ENCODE data around the gene CASQ2. TPM values are rescaled to one million over a fixed set of nuclear protein-coding genes. Genes with fewer than 3 reads are reported as not detected.
A peak's percentile ranks its signal among the peaks of the same experiment; 100 is the strongest.

CASQ2 gene
- total RNA-seq, 5 donors from 2014 or later (not counting 1 experiment from before 2014, with no cell fraction given): not detected

DNA sequence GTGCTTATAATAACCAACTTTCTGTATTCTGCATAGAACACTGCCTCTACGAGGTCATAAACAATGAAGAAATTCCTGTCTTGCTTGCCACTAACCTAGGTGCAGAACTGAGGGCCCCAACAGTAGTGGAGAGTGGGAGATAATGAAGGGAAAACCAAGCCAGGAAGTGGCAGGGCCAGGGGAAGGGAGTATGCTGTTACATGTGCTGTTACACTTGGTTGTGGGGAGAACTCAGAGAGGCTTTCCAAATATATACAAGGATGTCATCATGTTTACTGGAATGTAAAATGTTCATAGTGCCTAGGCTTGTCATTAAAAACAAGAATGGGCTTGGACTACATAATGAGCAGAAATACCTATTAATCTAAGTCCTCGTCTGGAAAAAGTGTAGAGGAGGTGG lies 41.3 kb upstream of the CASQ2 start:
- Mint-ChIP-seq H3K4me1 (no peaks in the 10 kb centered on the region), H3K4me3 (no peak overlapping the region), H3K9me3 (no peaks in the 10 kb centered on the region), H3K27me3 (peaks cover 18 to 24% of the 10 kb centered on the region in 2 donors), H3K27ac (no peak overlapping the region), H3K36me3 (no peaks in the 10 kb centered on the region)
- ChIA-PET CTCF (no interaction called here), POLR2A (no interaction called here)
- Histone ChIP-seq H3K36me3 (ENCODE audit: control insufficient read depth in 2 of 2, extremely low read depth in 1 of 2, insufficient read depth in 1 of 2, low read length in 1 of 2) (no peaks in the 10 kb centered on the region), H3K27me3 (replicated peaks in 1 of 2; ENCODE audit: control insufficient read depth in 2 of 2, extremely low read depth in 1 of 2, insufficient read depth in 2 of 2, low read length in 1 of 2) (no peaks in the 10 kb centered on the region), H3K27ac (ENCODE audit: low read length) (no peak overlapping the region), H3K4me1 (ENCODE audit: control insufficient read depth in 1 of 2, extremely low read depth in 1 of 2, insufficient read depth in 2 of 2, low read length in 2 of 2) (no peaks in the 10 kb centered on the region), H3K9me3 (no peaks in the 10 kb centered on the region), H3K4me3 (ENCODE audit: control insufficient read depth in 1 of 2, extremely low read depth in 1 of 2, low read length in 1 of 2) (no peak overlapping the region)
- DNase-seq (no peak), ATAC-seq (replicated peaks in 1 of 4) (no peak)
- no CpG with 5 or more reads among the region's 2 CpGs for WGBS (ENCODE audit: insufficient coverage)

DNA sequence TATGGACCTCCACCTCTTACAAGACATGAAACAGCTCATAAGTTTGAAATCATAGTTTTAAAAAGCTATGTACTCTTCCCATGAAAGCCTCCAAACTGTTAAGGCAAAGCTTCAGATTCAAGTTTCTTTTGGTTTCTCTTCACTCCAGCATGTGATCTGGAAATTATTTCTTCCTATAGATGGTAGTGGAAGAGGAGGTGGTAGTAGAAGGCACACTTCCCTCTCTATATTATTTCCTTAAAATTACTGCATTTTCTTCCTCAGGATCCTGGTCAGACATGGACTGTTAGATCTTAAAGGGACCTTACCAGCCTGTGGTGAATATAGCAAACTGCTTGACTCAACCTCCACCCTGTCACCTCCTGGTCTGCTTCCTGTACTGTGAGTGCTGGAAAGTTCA lies 40.6 kb upstream of the CASQ2 start:
- H3K4me1 Mint-ChIP-seq: no peaks in the 10 kb centered on the region
- ChIA-PET CTCF (interaction anchor here (0.5 to 1.0 kb wide), 4 partner anchors 102 to 270 kb away, joined by 3 to 5 read pairs (median 3); no protein-coding TSS in a partner anchor), POLR2A (no interaction called here)
- no peak overlapping the region for H3K27ac Mint-ChIP-seq
- peaks cover 19 to 20% of the 10 kb centered on the region in 2 donors for H3K27me3 Mint-ChIP-seq
- Histone ChIP-seq H3K4me3 (ENCODE audit: control insufficient read depth in 1 of 2, extremely low read depth in 1 of 2, low read length in 1 of 2) (no peak overlapping the region), H3K36me3 (ENCODE audit: control insufficient read depth in 2 of 2, extremely low read depth in 1 of 2, insufficient read depth in 1 of 2, low read length in 1 of 2) (no peaks in the 10 kb centered on the region), H3K27ac (ENCODE audit: low read length) (no peak overlapping the region), H3K4me1 (ENCODE audit: control insufficient read depth in 1 of 2, extremely low read depth in 1 of 2, insufficient read depth in 2 of 2, low read length in 2 of 2) (no peaks in the 10 kb centered on the region), H3K27me3 (replicated peaks in 1 of 2; ENCODE audit: control insufficient read depth in 2 of 2, extremely low read depth in 1 of 2, insufficient read depth in 2 of 2, low read length in 1 of 2) (no peaks in the 10 kb centered on the region), H3K9me3 (no peaks in the 10 kb centered on the region)
- H3K4me3 Mint-ChIP-seq: no peak overlapping the region
- ATAC-seq (replicated peaks in 1 of 4) (no peak), DNase-seq (no peak)
- H3K9me3 Mint-ChIP-seq: no peaks in the 10 kb centered on the region
- no peaks in the 10 kb centered on the region for H3K36me3 Mint-ChIP-seq

DNA sequence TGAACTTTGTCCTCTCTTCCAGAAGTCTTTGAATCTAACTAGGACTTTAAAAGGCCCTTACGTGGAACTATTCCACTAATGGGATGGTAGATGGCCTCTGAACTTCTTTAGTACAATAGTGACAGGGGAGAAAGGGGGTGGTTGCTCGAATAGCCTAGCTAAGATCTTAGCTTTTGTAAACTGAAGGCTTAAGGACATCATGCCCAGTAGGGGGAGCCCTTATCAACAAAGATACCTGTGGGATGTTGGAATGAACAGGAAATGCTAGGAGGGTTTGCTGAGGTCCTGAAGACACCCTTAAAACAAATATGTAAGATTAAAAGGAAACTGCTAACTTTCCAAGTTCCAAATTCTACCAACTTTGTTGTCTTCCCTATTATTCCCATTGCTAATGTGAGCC lies 39.2 kb upstream of the CASQ2 start:
- H3K4me1 ChIP-seq (ENCODE audit: control insufficient read depth in 1 of 2, extremely low read depth in 1 of 2, insufficient read depth in 2 of 2, low read length in 2 of 2): no peaks in the 10 kb centered on the region
- H3K27me3 ChIP-seq (replicated peaks in 1 of 2; ENCODE audit: control insufficient read depth in 2 of 2, extremely low read depth in 1 of 2, insufficient read depth in 2 of 2, low read length in 1 of 2): no peaks in the 10 kb centered on the region
- Mint-ChIP-seq H3K4me1 (no peaks in the 10 kb centered on the region), H3K9me3 (no peaks in the 10 kb centered on the region), H3K36me3 (no peaks in the 10 kb centered on the region), H3K27ac (no peak overlapping the region), H3K4me3 (no peak overlapping the region), H3K27me3 (peaks cover 15% of the 10 kb centered on the region in 2 donors)
- ChIA-PET CTCF (interaction anchor here (0.5 to 2.3 kb wide), 5 partner anchors 173 to 691 kb away, joined by 3 to 12 read pairs (median 4); no protein-coding TSS in a partner anchor), POLR2A (no interaction called here)
- no peak overlapping the region for H3K27ac ChIP-seq (ENCODE audit: low read length)
- H3K4me3 ChIP-seq (ENCODE audit: control insufficient read depth in 1 of 2, extremely low read depth in 1 of 2, low read length in 1 of 2): no peak overlapping the region
- ATAC-seq (replicated peaks in 1 of 4): peak in 1 of 4 experiments; percentile 48
- H3K36me3 ChIP-seq (ENCODE audit: control insufficient read depth in 2 of 2, extremely low read depth in 1 of 2, insufficient read depth in 1 of 2, low read length in 1 of 2): no peaks in the 10 kb centered on the region
- peak in 14 of 35 experiments; percentile 3 to 68 (median 19) for DNase-seq
- no peaks in the 10 kb centered on the region for H3K9me3 ChIP-seq
- no CpG with 5 or more reads among the region's 2 CpGs for WGBS (ENCODE audit: insufficient coverage)

DNA sequence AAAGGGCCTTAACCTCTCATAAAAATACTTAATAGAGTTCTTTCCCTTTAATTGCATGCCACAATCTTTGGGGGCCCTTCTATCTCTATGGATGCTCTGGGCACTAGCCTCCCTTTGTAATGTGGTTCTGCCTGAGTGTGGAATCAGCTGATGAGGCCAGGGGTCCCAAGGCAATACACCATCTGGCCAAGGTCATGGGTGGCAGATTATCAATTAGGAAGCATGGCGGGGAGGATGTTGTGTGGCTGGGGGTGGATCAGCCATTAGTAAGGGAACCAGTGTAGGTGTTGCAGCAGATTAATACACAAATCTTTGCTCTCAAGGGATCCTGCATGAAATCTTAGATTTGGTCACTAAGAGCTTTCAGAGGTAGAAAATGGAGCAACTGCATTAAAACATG lies 37.1 kb upstream of the CASQ2 start:
- ATAC-seq (replicated peaks in 1 of 4): no peak
- no peaks in the 10 kb centered on the region for H3K4me1 Mint-ChIP-seq
- DNase-seq: no peak
- Histone ChIP-seq H3K36me3 (ENCODE audit: control insufficient read depth in 2 of 2, extremely low read depth in 1 of 2, insufficient read depth in 1 of 2, low read length in 1 of 2) (no peaks in the 10 kb centered on the region), H3K4me1 (ENCODE audit: control insufficient read depth in 1 of 2, extremely low read depth in 1 of 2, insufficient read depth in 2 of 2, low read length in 2 of 2) (no peaks in the 10 kb centered on the region), H3K9me3 (no peaks in the 10 kb centered on the region), H3K27me3 (replicated peaks in 1 of 2; ENCODE audit: control insufficient read depth in 2 of 2, extremely low read depth in 1 of 2, insufficient read depth in 2 of 2, low read length in 1 of 2) (no peaks in the 10 kb centered on the region), H3K4me3 (ENCODE audit: control insufficient read depth in 1 of 2, extremely low read depth in 1 of 2, low read length in 1 of 2) (no peak overlapping the region), H3K27ac (ENCODE audit: low read length) (no peak overlapping the region)
- no peaks in the 10 kb centered on the region for H3K9me3 Mint-ChIP-seq
- H3K36me3 Mint-ChIP-seq: no peaks in the 10 kb centered on the region
- no peak overlapping the region for H3K4me3 Mint-ChIP-seq
- no CpG with 5 or more reads among the region's 1 CpG for WGBS (ENCODE audit: insufficient coverage)
- no peak overlapping the region for H3K27ac Mint-ChIP-seq
- CTCF ChIA-PET: no interaction called here
- POLR2A ChIA-PET: no interaction called here
- H3K27me3 Mint-ChIP-seq: peaks cover 15% of the 10 kb centered on the region in 2 donors

DNA sequence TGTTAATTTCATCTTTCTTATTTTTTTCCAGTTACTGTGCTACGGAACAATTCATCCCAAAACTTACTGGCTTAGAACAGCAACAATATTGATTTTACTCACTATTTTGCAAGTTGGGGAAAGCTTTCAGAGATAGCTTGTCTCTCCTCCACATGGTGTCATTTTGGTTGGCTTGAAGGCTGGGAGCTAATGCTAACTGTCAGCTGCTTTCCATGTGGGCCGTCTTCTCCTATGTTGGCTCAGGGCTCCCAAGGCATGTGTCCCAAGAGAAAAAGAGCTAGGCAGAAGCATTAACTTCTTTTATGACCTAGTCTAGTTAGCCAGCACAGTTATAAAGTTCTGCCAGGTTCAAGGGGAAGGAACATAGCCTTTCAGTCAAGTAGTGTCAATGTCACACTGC lies 33.9 kb upstream of the CASQ2 start:
- Mint-ChIP-seq H3K4me3 (no peak overlapping the region), H3K36me3 (no peaks in the 10 kb centered on the region), H3K9me3 (no peaks in the 10 kb centered on the region), H3K4me1 (no peaks in the 10 kb centered on the region), H3K27me3 (peaks cover 10 to 18% of the 10 kb centered on the region in 2 donors), H3K27ac (no peak overlapping the region)
- DNase-seq (no peak), ATAC-seq (replicated peaks in 1 of 4) (no peak)
- H3K36me3 ChIP-seq (ENCODE audit: control insufficient read depth in 2 of 2, extremely low read depth in 1 of 2, insufficient read depth in 1 of 2, low read length in 1 of 2): no peaks in the 10 kb centered on the region
- ChIA-PET CTCF (no interaction called here), POLR2A (no interaction called here)
- no peaks in the 10 kb centered on the region for H3K9me3 ChIP-seq
- WGBS (ENCODE audit: insufficient coverage): 100% methylated on average over 1 of the region's 2 CpGs
- no peaks in the 10 kb centered on the region for H3K27me3 ChIP-seq (replicated peaks in 1 of 2; ENCODE audit: control insufficient read depth in 2 of 2, extremely low read depth in 1 of 2, insufficient read depth in 2 of 2, low read length in 1 of 2)
- no peak overlapping the region for H3K4me3 ChIP-seq (ENCODE audit: control insufficient read depth in 1 of 2, extremely low read depth in 1 of 2, low read length in 1 of 2)
- no peak overlapping the region for H3K27ac ChIP-seq (ENCODE audit: low read length)
- no peaks in the 10 kb centered on the region for H3K4me1 ChIP-seq (ENCODE audit: control insufficient read depth in 1 of 2, extremely low read depth in 1 of 2, insufficient read depth in 2 of 2, low read length in 2 of 2)

DNA sequence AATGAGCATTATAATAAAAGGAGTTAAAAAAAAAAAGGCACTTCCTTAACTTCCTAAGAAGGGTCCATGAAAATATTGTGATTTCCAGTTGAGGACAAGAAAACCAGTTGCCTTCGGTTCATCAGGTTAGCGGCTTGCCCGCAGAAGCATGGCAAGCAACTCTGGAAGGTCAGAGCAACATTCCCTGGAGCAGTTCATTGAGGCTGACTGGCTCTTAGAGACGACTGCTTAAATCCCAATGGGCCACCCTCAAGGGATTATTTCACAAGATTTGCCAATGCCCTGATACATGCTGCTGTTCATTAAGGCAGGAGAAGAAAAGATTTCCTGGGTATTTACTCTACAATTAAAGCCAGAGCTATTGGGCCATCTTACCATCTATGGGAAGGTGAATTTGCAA lies 29.0 kb upstream of the CASQ2 start:
- CTCF ChIA-PET: interaction anchor here in 1 of 2 donors (0.6 kb wide), 1 partner anchor 25 kb away, joined by 7 read pairs; no protein-coding TSS in a partner anchor
- no peaks in the 10 kb centered on the region for H3K9me3 Mint-ChIP-seq
- H3K27me3 Mint-ChIP-seq: peaks cover 25 to 36% of the 10 kb centered on the region in 2 donors
- H3K27ac ChIP-seq (ENCODE audit: low read length): no peak overlapping the region
- no peaks in the 10 kb centered on the region for H3K4me1 Mint-ChIP-seq
- H3K36me3 Mint-ChIP-seq: no peaks in the 10 kb centered on the region
- H3K4me1 ChIP-seq (ENCODE audit: control insufficient read depth in 1 of 2, extremely low read depth in 1 of 2, insufficient read depth in 2 of 2, low read length in 2 of 2): no peaks in the 10 kb centered on the region
- H3K4me3 Mint-ChIP-seq: no peak overlapping the region
- 94% methylated on average over 4 of the region's 4 CpGs for WGBS (ENCODE audit: insufficient coverage)
- no peak for ATAC-seq (replicated peaks in 1 of 4)
- POLR2A ChIA-PET: no interaction called here
- no peak for DNase-seq
- H3K36me3 ChIP-seq (ENCODE audit: control insufficient read depth in 2 of 2, extremely low read depth in 1 of 2, insufficient read depth in 1 of 2, low read length in 1 of 2): no peaks in the 10 kb centered on the region
- H3K4me3 ChIP-seq (ENCODE audit: control insufficient read depth in 1 of 2, extremely low read depth in 1 of 2, low read length in 1 of 2): no peak overlapping the region
- no peaks in the 10 kb centered on the region for H3K27me3 ChIP-seq (replicated peaks in 1 of 2; ENCODE audit: control insufficient read depth in 2 of 2, extremely low read depth in 1 of 2, insufficient read depth in 2 of 2, low read length in 1 of 2)
- H3K27ac Mint-ChIP-seq: no peak overlapping the region
- H3K9me3 ChIP-seq: no peaks in the 10 kb centered on the region

DNA sequence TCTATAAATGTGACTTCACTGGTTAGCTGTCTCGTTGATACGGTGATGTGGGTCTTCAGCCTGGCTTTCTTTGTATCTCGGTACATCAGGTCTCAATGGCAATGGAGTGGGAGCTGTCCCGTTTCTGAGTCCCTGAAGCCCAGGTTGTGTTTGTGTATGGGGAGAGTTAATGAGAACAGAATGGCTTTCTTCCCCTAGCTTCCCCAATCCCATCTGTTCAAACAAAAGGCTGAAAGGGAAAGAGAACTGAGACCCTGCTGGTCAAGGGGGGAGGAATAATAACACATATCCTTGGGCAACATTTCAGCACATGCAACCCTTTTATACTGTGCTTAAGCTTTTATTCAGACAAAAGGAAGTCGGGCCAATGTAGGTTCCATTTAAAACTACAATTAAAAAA lies 28.4 kb upstream of the CASQ2 start:
- ATAC-seq (replicated peaks in 1 of 4): no peak
- Mint-ChIP-seq H3K36me3 (no peaks in the 10 kb centered on the region), H3K27me3 (peaks cover 28 to 39% of the 10 kb centered on the region in 2 donors), H3K27ac (no peak overlapping the region), H3K9me3 (no peaks in the 10 kb centered on the region), H3K4me1 (no peaks in the 10 kb centered on the region), H3K4me3 (no peak overlapping the region)
- Histone ChIP-seq H3K4me3 (ENCODE audit: control insufficient read depth in 1 of 2, extremely low read depth in 1 of 2, low read length in 1 of 2) (no peak overlapping the region), H3K27me3 (replicated peaks in 1 of 2; ENCODE audit: control insufficient read depth in 2 of 2, extremely low read depth in 1 of 2, insufficient read depth in 2 of 2, low read length in 1 of 2) (no peaks in the 10 kb centered on the region), H3K27ac (ENCODE audit: low read length) (no peak overlapping the region), H3K4me1 (ENCODE audit: control insufficient read depth in 1 of 2, extremely low read depth in 1 of 2, insufficient read depth in 2 of 2, low read length in 2 of 2) (no peaks in the 10 kb centered on the region), H3K9me3 (no peaks in the 10 kb centered on the region), H3K36me3 (ENCODE audit: control insufficient read depth in 2 of 2, extremely low read depth in 1 of 2, insufficient read depth in 1 of 2, low read length in 1 of 2) (no peaks in the 10 kb centered on the region)
- no peak for DNase-seq
- ChIA-PET CTCF (no interaction called here), POLR2A (no interaction called here)
- 40% methylated on average over 2 of the region's 5 CpGs for WGBS (ENCODE audit: insufficient coverage)
